Measurements from ENCODE around the gene PLK3. TPM values are rescaled to one million over a fixed set of nuclear protein-coding genes. Genes with fewer than 3 reads are reported as not detected.

Gene PLK3
- total RNA-seq, 2 experiments from 2014 or later = 8.8 to 10.1 TPM

GRCh38 chr1:44847845-44848244, 47.7 kb downstream of the PLK3 start:
- Histone ChIP-seq H4K20me1 (ENCODE audit: insufficient read depth, low read length) (no peaks in the 10 kb centered on the region), H3K79me2 (ENCODE audit: insufficient read depth, low read depth, low read length) (no peaks in the 10 kb centered on the region), H2AFZ (ENCODE audit: low read length) (no peak overlapping the region), H3K9me2 (ENCODE audit: insufficient read depth, low read length) (no peaks in the 10 kb centered on the region), H3K9me3 (ENCODE audit: low read length) (no peaks in the 10 kb centered on the region), H3K4me3 (ENCODE audit: low read depth, low read length, poor library complexity, severe bottlenecking) (no peak overlapping the region), H3K4me1 (ENCODE audit: insufficient read depth, low read length, poor library complexity, severe bottlenecking) (peaks cover 9% of the 10 kb centered on the region), H3K27ac (ENCODE audit: low read depth, low read length, poor library complexity, severe bottlenecking) (no peak overlapping the region), H3K4me2 (ENCODE audit: low read length) (no peak overlapping the region), H3K36me3 (ENCODE audit: insufficient read depth, low read length) (0 out of 2 replicates have a peak, but pooled peaks cover 7% of the 10 kb centered on the region)
- intact Hi-C loops (cut with micrococcal nuclease; ENCODE audit: unreplicated experiment) = no loop called here
- no peak for DNase-seq (ENCODE audit: low spot score)
- ChIA-PET POLR2A (interaction anchor here (0.6 kb wide), 1 partner anchor 1850 kb away, joined by 3 read pairs; no protein-coding TSS in a partner anchor), CTCF (ENCODE audit: unreplicated experiment) (no interaction called here)
- TF ChIP-seq, protein P1, sequence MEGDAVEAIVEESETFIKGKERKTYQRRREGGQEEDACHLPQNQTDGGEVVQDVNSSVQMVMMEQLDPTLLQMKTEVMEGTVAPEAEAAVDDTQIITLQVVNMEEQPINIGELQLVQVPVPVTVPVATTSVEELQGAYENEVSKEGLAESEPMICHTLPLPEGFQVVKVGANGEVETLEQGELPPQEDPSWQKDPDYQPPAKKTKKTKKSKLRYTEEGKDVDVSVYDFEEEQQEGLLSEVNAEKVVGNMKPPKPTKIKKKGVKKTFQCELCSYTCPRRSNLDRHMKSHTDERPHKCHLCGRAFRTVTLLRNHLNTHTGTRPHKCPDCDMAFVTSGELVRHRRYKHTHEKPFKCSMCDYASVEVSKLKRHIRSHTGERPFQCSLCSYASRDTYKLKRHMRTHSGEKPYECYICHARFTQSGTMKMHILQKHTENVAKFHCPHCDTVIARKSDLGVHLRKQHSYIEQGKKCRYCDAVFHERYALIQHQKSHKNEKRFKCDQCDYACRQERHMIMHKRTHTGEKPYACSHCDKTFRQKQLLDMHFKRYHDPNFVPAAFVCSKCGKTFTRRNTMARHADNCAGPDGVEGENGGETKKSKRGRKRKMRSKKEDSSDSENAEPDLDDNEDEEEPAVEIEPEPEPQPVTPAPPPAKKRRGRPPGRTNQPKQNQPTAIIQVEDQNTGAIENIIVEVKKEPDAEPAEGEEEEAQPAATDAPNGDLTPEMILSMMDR (conservative IDR thresholded peaks at IDR 0.05; ENCODE audit: low read length) = no peak
- no peak for TF ChIP-seq EZH2phosphoT487 (IDR thresholded peaks at IDR 0.05; ENCODE audit: borderline replicate concordance, low read depth, low read length)
- no TSS peak for BruUV-seq (replicated peaks)

GRCh38 chr1:44848456-44849181, 48.4 kb downstream of the PLK3 start:
- Histone ChIP-seq H2AFZ (ENCODE audit: low read length) (no peak overlapping the region), H3K36me3 (ENCODE audit: insufficient read depth, low read length) (0 out of 2 replicates have a peak, but pooled peaks cover 7% of the 10 kb centered on the region), H3K4me2 (ENCODE audit: low read length) (no peak overlapping the region), H3K9me2 (ENCODE audit: insufficient read depth, low read length) (no peaks in the 10 kb centered on the region), H3K27ac (ENCODE audit: low read depth, low read length, poor library complexity, severe bottlenecking) (no peak overlapping the region), H3K4me1 (ENCODE audit: insufficient read depth, low read length, poor library complexity, severe bottlenecking) (peaks cover 9% of the 10 kb centered on the region), H3K79me2 (ENCODE audit: insufficient read depth, low read depth, low read length) (no peaks in the 10 kb centered on the region), H3K4me3 (ENCODE audit: low read depth, low read length, poor library complexity, severe bottlenecking) (no peak overlapping the region), H4K20me1 (ENCODE audit: insufficient read depth, low read length) (no peaks in the 10 kb centered on the region), H3K9me3 (ENCODE audit: low read length) (no peaks in the 10 kb centered on the region)
- intact Hi-C loops (cut with micrococcal nuclease; ENCODE audit: unreplicated experiment) = no loop called here
- TF ChIP-seq, protein P1 (conservative IDR thresholded peaks at IDR 0.05; ENCODE audit: low read length) = no peak
- TF ChIP-seq EZH2phosphoT487 (IDR thresholded peaks at IDR 0.05; ENCODE audit: borderline replicate concordance, low read depth, low read length) = no peak
- DNase-seq (ENCODE audit: low spot score) = no peak
- BruUV-seq (replicated peaks) = no TSS peak
- CTCF ChIA-PET (ENCODE audit: unreplicated experiment) = interaction anchor here (0.5 kb wide), 1 partner anchor 164 kb away, joined by 17 read pairs; no protein-coding TSS in a partner anchor
- POLR2A ChIA-PET = no interaction called here

GRCh38 chr1:44849575-44850132, 49.5 kb downstream of the PLK3 start:
- CTCF ChIA-PET (ENCODE audit: unreplicated experiment) = interaction anchor here (0.5 kb wide), 1 partner anchor 163 kb away, joined by 17 read pairs; no protein-coding TSS in a partner anchor

More at GRCh38 chr1:44849575-44850132, 49.5 kb downstream of the PLK3 start:
- no TSS peak for BruUV-seq (replicated peaks)
- no peaks in the 10 kb centered on the region for H3K79me2 ChIP-seq (ENCODE audit: insufficient read depth, low read depth, low read length)
- H3K36me3 ChIP-seq (ENCODE audit: insufficient read depth, low read length) = 0 out of 2 replicates have a peak, but pooled peaks cover 7% of the 10 kb centered on the region
- H3K4me1 ChIP-seq (ENCODE audit: insufficient read depth, low read length, poor library complexity, severe bottlenecking) = peaks cover 9% of the 10 kb centered on the region
- no peak for TF ChIP-seq EZH2phosphoT487 (IDR thresholded peaks at IDR 0.05; ENCODE audit: borderline replicate concordance, low read depth, low read length)
- TF ChIP-seq, protein P1 (conservative IDR thresholded peaks at IDR 0.05; ENCODE audit: low read length) = no peak
- no peak overlapping the region for H3K4me3 ChIP-seq (ENCODE audit: low read depth, low read length, poor library complexity, severe bottlenecking)
- H4K20me1 ChIP-seq (ENCODE audit: insufficient read depth, low read length) = no peaks in the 10 kb centered on the region
- intact Hi-C loops (cut with micrococcal nuclease; ENCODE audit: unreplicated experiment) = no loop called here
- no peak overlapping the region for H2AFZ ChIP-seq (ENCODE audit: low read length)
- no peak overlapping the region for H3K27ac ChIP-seq (ENCODE audit: low read depth, low read length, poor library complexity, severe bottlenecking)
- no peak overlapping the region for H3K4me2 ChIP-seq (ENCODE audit: low read length)
- POLR2A ChIA-PET = no interaction called here
- DNase-seq (ENCODE audit: low spot score) = no peak
- no peaks in the 10 kb centered on the region for H3K9me2 ChIP-seq (ENCODE audit: insufficient read depth, low read length)
- no peaks in the 10 kb centered on the region for H3K9me3 ChIP-seq (ENCODE audit: low read length)
